Measurements from ENCODE around the gene WNT7B. TPM values are rescaled to one million over a fixed set of nuclear protein-coding genes. Genes with fewer than 3 reads are reported as not detected.

Gene WNT7B
- total and polyA plus RNA-seq, 3 donors from 2014 or later = 0.65 to 1.9 (median 1.3) TPM

DNA sequence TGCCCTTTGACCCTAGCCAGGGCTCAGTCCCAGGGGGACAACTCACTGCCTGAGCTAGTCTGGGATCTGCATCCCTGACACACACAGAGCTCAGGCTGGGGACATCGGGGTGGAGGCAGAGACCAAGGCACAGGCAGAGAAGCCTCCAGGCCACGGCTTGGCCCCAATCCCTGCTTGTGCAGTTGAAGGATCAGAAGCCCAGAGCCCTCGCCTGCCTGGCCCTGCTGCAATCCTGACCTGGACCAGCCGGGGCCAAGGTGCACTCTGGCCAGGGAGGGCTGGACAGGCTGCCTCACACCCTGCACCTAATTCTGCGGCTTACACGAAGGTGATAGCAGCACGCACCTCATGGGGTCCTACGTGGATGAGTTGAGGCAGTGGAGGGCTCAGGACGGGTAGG lies 34.6 kb downstream of the WNT7B start:
- TF ChIP-seq CTCF (IDR thresholded peaks at IDR 0.05) (no peak), POLR2A (IDR thresholded peaks at IDR 0.05) (no peak)
- WGBS, 2 donors = 91 to 96% methylated on average over 5 to 9 of the region's 9 CpGs

DNA sequence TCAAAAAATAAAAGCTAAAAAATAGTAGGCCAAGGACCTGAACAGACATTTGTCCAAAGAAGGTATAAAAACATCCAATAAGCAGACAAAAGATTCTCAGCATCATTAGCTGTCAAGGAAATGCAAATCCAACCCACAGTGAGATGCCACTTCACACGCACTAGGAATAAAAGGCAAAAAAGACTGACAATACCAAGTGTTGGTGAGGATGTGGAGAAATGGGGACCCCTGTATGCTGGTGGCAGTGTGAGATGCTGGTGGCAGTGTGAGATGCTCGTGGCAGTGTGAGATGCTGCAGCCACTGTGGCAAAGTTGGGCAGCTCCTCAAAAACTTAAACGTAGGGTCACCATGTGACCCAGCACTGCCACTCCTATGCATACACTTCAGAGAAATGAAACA lies 38.0 kb downstream of the WNT7B start:
- TF ChIP-seq POLR2A (IDR thresholded peaks at IDR 0.05) = no peak
- no peak for TF ChIP-seq CTCF (IDR thresholded peaks at IDR 0.05)
- DNase-seq = no peak
- Histone ChIP-seq H3K4me1 (no peaks in the 10 kb centered on the region), H3K27me3 (no peaks in the 10 kb centered on the region), H3K27ac (no peak overlapping the region), H3K36me3 (ENCODE audit: low read depth, missing control alignments) (no peaks in the 10 kb centered on the region), H3K9me3 (no peaks in the 10 kb centered on the region), H3K4me3 (no peak overlapping the region)
- WGBS, 2 donors = 94 to 97% methylated on average over 3 of the region's 3 CpGs
- intact Hi-C loops (cut with DNase I; ENCODE audit: low total_unique reads) = no loop called here

More for the DNA sequence above, 34.6 kb downstream of the WNT7B start:
- H3K4me1 ChIP-seq = no peaks in the 10 kb centered on the region
- no peaks in the 10 kb centered on the region for H3K9me3 ChIP-seq
- H3K4me3 ChIP-seq = no peak overlapping the region
- DNase-seq = no peak
- no peaks in the 10 kb centered on the region for H3K27me3 ChIP-seq
- intact Hi-C loops (cut with DNase I; ENCODE audit: low total_unique reads) = no loop called here
- H3K27ac ChIP-seq = no peak overlapping the region
- no peaks in the 10 kb centered on the region for H3K36me3 ChIP-seq (ENCODE audit: low read depth, missing control alignments)

GRCh38 chr22:45937960-45938359 lies 39.0 kb downstream of the WNT7B start:
- no peak for TF ChIP-seq POLR2A (IDR thresholded peaks at IDR 0.05)
- no peak for DNase-seq
- Histone ChIP-seq H3K27me3 (no peaks in the 10 kb centered on the region), H3K27ac (no peak overlapping the region), H3K4me1 (no peaks in the 10 kb centered on the region), H3K4me3 (no peak overlapping the region), H3K36me3 (ENCODE audit: low read depth, missing control alignments) (no peaks in the 10 kb centered on the region), H3K9me3 (no peaks in the 10 kb centered on the region)
- intact Hi-C loops (cut with DNase I; ENCODE audit: low total_unique reads) = no loop called here
- WGBS, 2 donors = 94 to 96% methylated on average over 8 of the region's 8 CpGs

- Histone ChIP-seq H3K9me3 (no peaks in the 10 kb centered on the region), H3K27ac (no peak overlapping the region), H3K36me3 (ENCODE audit: low read depth, missing control alignments) (no peaks in the 10 kb centered on the region), H3K27me3 (no peaks in the 10 kb centered on the region), H3K4me1 (no peaks in the 10 kb centered on the region), H3K4me3 (no peak overlapping the region)
- TF ChIP-seq CTCF (IDR thresholded peaks at IDR 0.05) (no peak), POLR2A (IDR thresholded peaks at IDR 0.05) (no peak)
- WGBS, 2 donors = 80 to 82% methylated on average over 6 of the region's 6 CpGs
- intact Hi-C loops (cut with DNase I; ENCODE audit: low total_unique reads) = no loop called here
- no peak for DNase-seq
Measured at GRCh38 chr22:45935573-45935972, 41.4 kb downstream of the WNT7B start.

DNA sequence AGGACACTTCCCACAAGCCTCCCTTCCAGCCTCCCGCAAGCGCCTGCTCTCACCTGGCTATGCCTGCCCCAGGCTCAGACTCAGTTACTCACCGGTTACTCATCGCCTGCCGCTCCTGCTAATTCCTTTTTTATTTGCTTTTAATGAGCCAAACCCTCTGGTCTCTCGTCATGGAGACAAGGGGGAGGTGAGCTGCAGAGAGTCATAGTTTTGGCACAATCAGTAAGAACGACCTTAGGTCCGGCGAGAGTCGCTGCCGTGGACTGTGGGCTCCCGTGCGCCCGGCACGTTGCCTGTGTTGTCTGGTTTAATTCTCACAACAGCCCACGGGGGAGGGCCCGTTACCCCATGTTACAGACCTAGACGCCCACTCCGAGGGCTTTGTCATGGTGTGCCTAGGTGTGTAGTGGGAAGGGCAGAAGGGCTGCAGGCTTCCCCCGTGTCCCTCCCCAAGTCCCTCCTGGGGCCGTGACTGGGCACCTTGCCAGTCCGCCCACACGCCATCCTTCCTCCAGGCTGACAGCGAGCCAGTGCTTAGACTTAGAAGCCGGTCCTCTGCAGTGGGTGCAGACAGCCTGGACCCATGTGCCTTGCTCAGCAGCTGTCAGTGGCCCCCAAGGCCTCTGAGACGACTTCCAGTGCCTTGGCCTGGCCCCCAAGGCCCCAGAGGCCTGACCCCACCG lies 42.2 kb downstream of the WNT7B start:
- H3K36me3 ChIP-seq (ENCODE audit: low read depth, missing control alignments) = no peaks in the 10 kb centered on the region
- intact Hi-C loops (cut with DNase I; ENCODE audit: low total_unique reads) = no loop called here
- 42 to 43% methylated on average over 19 to 27 of the region's 27 CpGs for WGBS, 2 donors
- TF ChIP-seq POLR2A (IDR thresholded peaks at IDR 0.05) = no peak
- no peak for TF ChIP-seq CTCF (IDR thresholded peaks at IDR 0.05)
- no peaks in the 10 kb centered on the region for H3K9me3 ChIP-seq
- H3K4me3 ChIP-seq = no peak overlapping the region
- H3K27me3 ChIP-seq = no peaks in the 10 kb centered on the region
- no peaks in the 10 kb centered on the region for H3K4me1 ChIP-seq
- no peak overlapping the region for H3K27ac ChIP-seq
- DNase-seq = peak; percentile 31

All from testis (tissue), 3 donors.